HG03025 (cell line): ENCODE results near the gene CNNM1.

ENCODE experiments used
- ATAC-seq: cut with Tn5 transposase; IDR thresholded peaks from one replicate; pipeline ENCODE4 v1.9.1; 2021; ENCODE audit warnings: mild to moderate bottlenecking, moderate library complexity; ENCODE audit not compliant: unreplicated experiment, low FRiP score

The CNNM1 gene

GRCh38 chr10:99331207-99331803, 2.1 kb downstream of the CNNM1 start:
- no peak for ATAC-seq

- no peak for ATAC-seq
Measured at GRCh38 chr10:99337311-99337811, 8.2 kb downstream of the CNNM1 start.

- ATAC-seq: no peak
Measured at GRCh38 chr10:99337901-99338300, 8.7 kb downstream of the CNNM1 start.

GRCh38 chr10:99339077-99339476, 9.9 kb downstream of the CNNM1 start:
- ATAC-seq: no peak

- ATAC-seq: no peak
Measured at GRCh38 chr10:99339563-99340047, 10.4 kb downstream of the CNNM1 start.

- ATAC-seq: no peak
Measured at GRCh38 chr10:99340650-99341049, 11.5 kb downstream of the CNNM1 start.

GRCh38 chr10:99341248-99341647, 12.1 kb downstream of the CNNM1 start:
- ATAC-seq: no peak

- no peak for ATAC-seq
Measured at GRCh38 chr10:99341860-99342490, 12.8 kb downstream of the CNNM1 start.

GRCh38 chr10:99343262-99343661, 14.1 kb downstream of the CNNM1 start:
- ATAC-seq: no peak

- no peak for ATAC-seq
Measured at GRCh38 chr10:99344715-99345114, 15.6 kb downstream of the CNNM1 start.

- ATAC-seq: no peak
Measured at GRCh38 chr10:99345350-99345749, 16.2 kb downstream of the CNNM1 start.

GRCh38 chr10:99346247-99346646, 17.1 kb downstream of the CNNM1 start:
- no peak for ATAC-seq

- no peak for ATAC-seq
Measured at GRCh38 chr10:99347672-99348071, 18.5 kb downstream of the CNNM1 start.

- ATAC-seq: no peak
Measured at GRCh38 chr10:99353182-99353581, 24.0 kb downstream of the CNNM1 start.

- ATAC-seq: no peak
Measured at GRCh38 chr10:99357691-99358090, 28.5 kb downstream of the CNNM1 start.

GRCh38 chr10:99358101-99358500, 28.9 kb downstream of the CNNM1 start:
- no peak for ATAC-seq

- ATAC-seq: no peak
Measured at GRCh38 chr10:99360934-99361333, 31.8 kb downstream of the CNNM1 start.

- no peak for ATAC-seq
Measured at GRCh38 chr10:99364125-99364524, 35.0 kb downstream of the CNNM1 start.

GRCh38 chr10:99365311-99365710, 36.2 kb downstream of the CNNM1 start:
- ATAC-seq: no peak

GRCh38 chr10:99365736-99366135, 36.6 kb downstream of the CNNM1 start:
- ATAC-seq: no peak

- no peak for ATAC-seq
Measured at GRCh38 chr10:99366666-99367065, 37.5 kb downstream of the CNNM1 start.

- ATAC-seq: no peak
Measured at GRCh38 chr10:99368646-99369045, 39.5 kb downstream of the CNNM1 start.
